Heart left ventricle (tissue), 16 donors: Measurements from ENCODE around the gene MRPL1. TPM values are rescaled to one million over a fixed set of nuclear protein-coding genes. Genes with fewer than 3 reads are reported as not detected.

ENCODE experiments used
- ATAC-seq, 4 donors: fragments of 200-7000 bp; cut with Tn5 transposase; one replicate each; pipeline ENCODE4 v1.9.1; 2020 to 2022; ENCODE audit warnings: moderate library complexity in 4 of 4, mild to moderate bottlenecking in 3 of 4, moderate number of reproducible peaks in 1 of 4
- DNase-seq, 5 donors: peaks; one replicate each; pipeline ENCODE4 v3.0.0-alpha.2; 2020
- H3K27ac ChIP-seq, 12 donors: fragments of 200-600 bp; sonication (generic) in 4 of 12; one replicate each; pipeline versions ENCODE4 v1.5.0 to v1.8.0; 2016 to 2022; ENCODE audit warnings: mild to moderate bottlenecking in 2 of 12
- H3K27me3 ChIP-seq, 9 donors: fragments of 200-600 bp; sonication (generic) in 2 of 9; one replicate each; pipeline versions ENCODE4 v1.5.1 to v1.8.0; 2016 to 2022; ENCODE audit warnings: mild to moderate bottlenecking in 3 of 9
- H3K36me3 ChIP-seq, 9 donors: fragments of 200-600 bp; sonication (generic) in 2 of 9; one replicate each; pipeline versions ENCODE4 v1.5.0 to v1.8.0; 2018 to 2022; ENCODE audit warnings: mild to moderate bottlenecking in 2 of 9
- H3K4me1 ChIP-seq, 12 donors: fragments of 200-600 bp; sonication (generic) in 4 of 12; one replicate each; pipeline versions ENCODE4 v1.5.0 to v1.8.0; 2016 to 2022; ENCODE audit warnings: mild to moderate bottlenecking in 3 of 12
- H3K4me3 ChIP-seq, 12 donors: fragments of 200-600 bp; sonication (generic) in 4 of 12; one replicate each; pipeline versions ENCODE4 v1.5.0 to v1.8.0; 2017 to 2022; ENCODE audit warnings: mild to moderate bottlenecking in 9 of 12, moderate library complexity in 4 of 12
- H3K9me3 ChIP-seq, 12 donors: fragments of 200-600 bp; sonication (generic) in 4 of 12; one replicate each; pipeline versions ENCODE4 v1.5.0 to v1.8.0; 2016 to 2022; ENCODE audit warnings: mild to moderate bottlenecking in 1 of 12
- POLR2A ChIP-seq, 2 donors: fragments of 450-650 bp; IDR thresholded peaks; one replicate each; pipeline ENCODE4 v1.6.1; 2017; ENCODE audit warnings: antibody characterized with exemption in 2 of 2, mild to moderate bottlenecking in 2 of 2, moderate library complexity in 2 of 2
- WGBS, 4 donors: extraction: QIAGEN DNeasy Blood & Tissue Kit in 2 of 4; methylation state at CpG; one replicate each; pipeline versions ENCODE4 v1.1.5 to v1.1.7; 2013 to 2018; 5-methylcytosine and 5-hydroxymethylcytosine counted together
- intact Hi-C, 10 donors: fragments of 100-400 bp; cut with DNase I; formaldehyde crosslinking; loops; one replicate each; pipeline versions ENCODE4 v1.11.1 to v1.14.2; 2022
- polyA plus RNA-seq, 2 donors: library from polyadenylated mRNA; stranded (reverse); fragments of 200-250 nt; gene quantifications; one replicate each; pipeline ENCODE4 v1.2.3, GENCODE V29; 2013
- total RNA-seq, 9 donors: library from RNA; depleted of rRNA in 2 of 9; stranded (reverse); fragments of >200 nt in 2 of 9; fragmentation: NEBNext Ultra II Directional in 3 of 9; extraction: Animal tissue kit (Norgen Biotek cat#: 25700) in 3 of 9; gene quantifications; one replicate each; pipeline versions ENCODE4 v1.1.0 to v1.2.4, GENCODE V29; 2016 to 2023
- TF ChIP-seq, protein P1 (sequence below), 12 donors: fragments of 200-600 bp; sonication (generic) in 4 of 12; IDR thresholded peaks; one replicate each; pipeline versions ENCODE4 v1.5.0 to v1.8.0; 2018 to 2022; ENCODE audit warnings: antibody characterized with exemption in 12 of 12, mild to moderate bottlenecking in 5 of 12
- donor health status: ischemic (EF 13 %, LVEDD 7.1; RV severe dilation, severe dysfunction).
- donor health status: healthy with polysubstance abuse.
- donor health status: DM: no; HTN: yes; CAD: no.
- donor health status: DM: no; HTN: no; CAD: no.
- donor health status: ischemic (EF 25% LVEDD 6.9; RV normal size, moderate dysfunction).
- donor health status: ischemic (EF 25% LVEDD 5.7; RV mildly dilated, moderate dysfunction).
- donor health status: healthy.
- donor health status: DM: yes; HTN: yes; CAD: no.
- donor health status: ischemic (EF 35%, LVEDD 5.7; RV mildly dilated, moderate dysfunction).
- donor health status: nonischemic (EF 11% LVEDD 7.7; RV severe dilation, severe dysfunction).
- donor health status: DM: yes; HTN: yes; CAD: no.
- donor health status: PGD.
- donor health status: ischemic (EF 29% LVEDD 5.4; RV normal size, mild dysfunction).
- donor health status: nonischemic (EF 23%, LVEDD 6.1; RV moderate dilation, normal function).

Gene MRPL1
- total and polyA plus RNA-seq, 11 donors = 26.9 to 69.4 (median 40.2) TPM

GRCh38 chr4:77865259-77865658 is 2.6 kb downstream of the MRPL1 start:
- H3K36me3 ChIP-seq = peaks cover 0 to 22% (median 2%) of the 10 kb centered on the region in 9 donors
- intact Hi-C loops = loop anchor here in 1 of 10 donors (10.0 kb wide), 1 partner anchor 130 kb away; no protein-coding TSS in a partner anchor
- peaks cover 0 to 29% (median 11%) of the 10 kb centered on the region in 12 donors for H3K4me1 ChIP-seq
- H3K27ac ChIP-seq = no peak overlapping the region
- 88 to 94% (median 92%) methylated on average over 3 of the region's 3 CpGs for WGBS, 4 donors
- no peak overlapping the region for H3K4me3 ChIP-seq
- DNase-seq (no peak), ATAC-seq (no peak)
- H3K9me3 ChIP-seq = no peaks in the 10 kb centered on the region
- no peaks in the 10 kb centered on the region for H3K27me3 ChIP-seq
- TF ChIP-seq POLR2A (IDR thresholded peaks at IDR 0.05) = no peak
- TF ChIP-seq, protein P1, sequence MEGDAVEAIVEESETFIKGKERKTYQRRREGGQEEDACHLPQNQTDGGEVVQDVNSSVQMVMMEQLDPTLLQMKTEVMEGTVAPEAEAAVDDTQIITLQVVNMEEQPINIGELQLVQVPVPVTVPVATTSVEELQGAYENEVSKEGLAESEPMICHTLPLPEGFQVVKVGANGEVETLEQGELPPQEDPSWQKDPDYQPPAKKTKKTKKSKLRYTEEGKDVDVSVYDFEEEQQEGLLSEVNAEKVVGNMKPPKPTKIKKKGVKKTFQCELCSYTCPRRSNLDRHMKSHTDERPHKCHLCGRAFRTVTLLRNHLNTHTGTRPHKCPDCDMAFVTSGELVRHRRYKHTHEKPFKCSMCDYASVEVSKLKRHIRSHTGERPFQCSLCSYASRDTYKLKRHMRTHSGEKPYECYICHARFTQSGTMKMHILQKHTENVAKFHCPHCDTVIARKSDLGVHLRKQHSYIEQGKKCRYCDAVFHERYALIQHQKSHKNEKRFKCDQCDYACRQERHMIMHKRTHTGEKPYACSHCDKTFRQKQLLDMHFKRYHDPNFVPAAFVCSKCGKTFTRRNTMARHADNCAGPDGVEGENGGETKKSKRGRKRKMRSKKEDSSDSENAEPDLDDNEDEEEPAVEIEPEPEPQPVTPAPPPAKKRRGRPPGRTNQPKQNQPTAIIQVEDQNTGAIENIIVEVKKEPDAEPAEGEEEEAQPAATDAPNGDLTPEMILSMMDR (IDR thresholded peaks at IDR 0.05) = no peak

DNA sequence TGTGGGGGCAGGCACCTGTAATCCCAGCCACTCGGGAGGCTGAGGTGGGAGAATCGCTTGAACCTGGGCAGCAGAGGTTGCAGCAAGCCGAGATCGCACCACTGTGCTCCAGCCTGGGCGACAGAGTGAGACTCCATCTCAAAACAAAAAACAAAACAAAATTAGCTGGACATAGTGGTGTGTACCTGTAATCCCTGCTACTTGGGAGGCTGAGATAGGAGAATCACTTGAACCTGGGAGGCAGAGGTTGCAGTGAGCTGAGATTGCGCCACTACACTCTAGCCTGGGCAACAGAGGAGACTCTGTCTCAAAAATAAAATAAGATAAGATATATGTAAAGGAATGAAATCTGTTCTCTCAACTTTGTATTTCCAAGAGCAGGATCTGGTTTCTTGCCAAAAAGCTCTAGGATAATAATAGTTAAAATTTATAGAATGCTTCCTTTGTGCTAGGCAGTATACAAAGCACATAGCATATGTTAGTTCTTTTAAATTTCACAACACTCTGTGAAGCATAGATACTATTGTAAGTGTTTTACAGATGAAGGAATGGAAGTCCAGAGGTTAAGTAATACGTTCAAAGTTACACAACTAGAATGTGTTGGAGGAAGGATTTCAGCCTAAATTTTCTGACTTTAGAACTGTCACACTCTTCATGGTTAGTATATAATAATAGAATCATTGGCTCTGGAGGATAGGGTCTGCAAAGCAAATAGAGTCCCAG is 10.3 kb downstream of the MRPL1 start:
- no peak for TF ChIP-seq POLR2A (IDR thresholded peaks at IDR 0.05)
- TF ChIP-seq, protein P1 (IDR thresholded peaks at IDR 0.05) = no peak
- H3K4me1 ChIP-seq = peaks cover 0 to 12% (median 0%) of the 10 kb centered on the region in 12 donors
- H3K9me3 ChIP-seq = no peaks in the 10 kb centered on the region
- ATAC-seq (no peak), DNase-seq (no peak)
- H3K27me3 ChIP-seq = no peaks in the 10 kb centered on the region
- 92 to 98% (median 95%) methylated on average over 7 of the region's 7 CpGs for whole genome bisulfite sequencing, 4 donors
- H3K4me3 ChIP-seq = no peak overlapping the region
- intact Hi-C loops = no loop called here
- H3K36me3 ChIP-seq = peaks cover 0 to 50% (median 41%) of the 10 kb centered on the region in 9 donors
- H3K27ac ChIP-seq = no peak overlapping the region

DNA sequence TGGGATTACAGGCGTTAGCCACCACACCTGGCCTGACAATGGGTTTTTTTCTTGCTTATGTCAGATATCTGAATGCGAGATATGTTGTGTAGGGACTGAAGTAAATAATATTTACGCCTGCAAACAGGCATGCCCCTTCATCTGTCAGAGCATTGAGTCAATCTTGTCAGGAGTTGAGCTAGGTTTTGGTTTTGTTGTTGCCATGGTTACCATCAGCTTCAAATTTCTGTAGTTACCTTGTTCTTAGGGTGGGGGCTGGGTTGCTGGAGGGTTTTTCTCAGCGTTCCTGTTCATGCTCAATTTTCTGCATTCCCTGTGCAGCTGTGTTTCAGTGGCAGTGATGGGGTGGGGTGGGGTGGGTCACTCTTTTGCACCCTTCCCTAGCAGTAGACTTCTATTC is 14.5 kb downstream of the MRPL1 start:
- peaks cover 0 to 62% (median 35%) of the 10 kb centered on the region in 9 donors for H3K36me3 ChIP-seq
- WGBS, 4 donors = 90 to 96% (median 95%) methylated on average over 4 of the region's 4 CpGs
- no peak overlapping the region for H3K4me3 ChIP-seq
- intact Hi-C loops = no loop called here
- ATAC-seq (no peak), DNase-seq (no peak)
- no peaks in the 10 kb centered on the region for H3K9me3 ChIP-seq
- H3K4me1 ChIP-seq = no peaks in the 10 kb centered on the region
- no peaks in the 10 kb centered on the region for H3K27me3 ChIP-seq
- H3K27ac ChIP-seq = no peak overlapping the region
- no peak for TF ChIP-seq POLR2A (IDR thresholded peaks at IDR 0.05)
- TF ChIP-seq, protein P1 (IDR thresholded peaks at IDR 0.05) = no peak

DNA sequence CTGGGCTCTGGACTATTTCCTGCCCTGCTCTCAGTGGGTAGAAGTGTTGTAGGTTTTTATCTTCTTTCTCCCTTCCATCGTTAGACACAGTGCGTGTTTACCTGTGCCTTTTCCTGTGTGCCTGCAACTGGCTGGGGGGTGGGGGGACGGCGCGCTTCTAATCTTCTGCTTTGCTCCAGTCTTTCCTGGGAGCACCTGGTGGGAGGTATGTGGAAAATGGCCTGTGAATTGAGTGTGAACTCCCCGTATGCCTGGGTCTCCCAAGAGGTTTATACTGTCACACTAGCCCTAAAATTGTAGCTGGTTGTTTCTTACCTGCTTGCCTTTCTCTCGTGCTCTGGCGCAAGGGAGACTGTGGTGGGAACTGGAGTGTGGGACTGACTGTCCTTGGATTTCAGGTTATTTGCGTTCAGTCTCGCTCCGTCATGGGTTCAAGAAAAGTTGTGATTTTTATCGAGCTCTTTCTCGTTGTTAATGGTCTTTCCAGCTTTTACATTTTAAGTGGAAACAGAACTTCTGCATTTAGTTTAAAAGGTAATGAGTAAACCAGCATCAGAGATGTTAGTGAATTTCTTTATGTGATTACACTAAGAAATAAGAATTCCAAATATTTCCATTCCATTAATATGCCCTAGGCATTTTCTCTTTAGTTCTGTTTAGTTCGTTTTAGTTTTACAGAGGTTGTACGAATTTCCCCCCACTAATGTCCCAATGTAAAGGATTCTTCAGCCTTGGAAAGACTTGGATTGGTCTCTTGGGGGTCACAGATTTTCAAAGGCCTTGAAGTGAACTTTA is 15.3 kb downstream of the MRPL1 start:
- Histone ChIP-seq H3K4me1 (no peaks in the 10 kb centered on the region), H3K27ac (no peak overlapping the region), H3K9me3 (no peaks in the 10 kb centered on the region), H3K36me3 (peaks cover 0 to 62% (median 27%) of the 10 kb centered on the region in 9 donors), H3K27me3 (no peaks in the 10 kb centered on the region), H3K4me3 (no peak overlapping the region)
- DNase-seq = no peak
- no peak for ATAC-seq
- no peak for TF ChIP-seq POLR2A (IDR thresholded peaks at IDR 0.05)
- TF ChIP-seq, protein P1 (IDR thresholded peaks at IDR 0.05) = no peak
- intact Hi-C loops = no loop called here
- WGBS, 4 donors = 89 to 94% (median 90%) methylated on average over 15 of the region's 15 CpGs
